ENCODE data around the gene ZNF335.

- TF ChIP-seq CTCF (conservative IDR thresholded peaks at IDR 0.05; ENCODE audit: low read length) (no peak), EZH2phosphoT487 (IDR thresholded peaks at IDR 0.05; ENCODE audit: borderline replicate concordance) (no peak)
These were observed 45.3 kb upstream of the ZNF335 start for GRCh38 chr20:46017272-46017671.

Data from Loucy (cell line).